Measurements from ENCODE around the gene USP31.

- TF ChIP-seq EP300 (IDR thresholded peaks at IDR 0.05): no peak
- TF ChIP-seq CTCF (IDR thresholded peaks at IDR 0.05): no peak
- no peak for TF ChIP-seq POLR2A (IDR thresholded peaks at IDR 0.05)
Measured at GRCh38 chr16:23110257-23110899, 38.9 kb downstream of the USP31 start.

Data from tibial nerve (tissue), 4 donors.